ENCODE data around the gene LRGUK. TPM values are rescaled to one million over a fixed set of nuclear protein-coding genes. Genes with fewer than 3 reads are reported as not detected.

The LRGUK gene
- total RNA-seq, 1 experiment from 2014 or later = 0.49 TPM

GRCh38 chr7:134287916-134288659 is 160.9 kb downstream of the LRGUK start:
- Histone ChIP-seq H3K27me3 (ENCODE audit: insufficient read depth, low read length) (no peaks in the 10 kb centered on the region), H3K4me1 (ENCODE audit: control insufficient read depth in 1 of 2, insufficient read depth in 2 of 2, low read length in 2 of 2) (peaks cover 0 to 7% of the 10 kb centered on the region in 2 experiments; a peak in 1 of 4 replicates), H3K9me2 (ENCODE audit: insufficient read depth) (no peaks in the 10 kb centered on the region), H2AFZ (ENCODE audit: low read depth, low read length, poor library complexity, severe bottlenecking) (no peak overlapping the region), H3K4me3 (replicated peaks in 1 of 2; ENCODE audit: low read depth in 1 of 2, low read length in 2 of 2) (no peak overlapping the region), H3K9ac (ENCODE audit: low read length) (no peak overlapping the region), H3K36me3 (ENCODE audit: control insufficient read depth in 1 of 2, insufficient read depth in 2 of 2, low read length in 2 of 2) (no peaks in the 10 kb centered on the region), H3K9me3 (ENCODE audit: control insufficient read depth in 1 of 2, insufficient read depth in 1 of 2, low read depth in 1 of 2, low read length in 2 of 2) (no peaks in the 10 kb centered on the region), H3K4me2 (ENCODE audit: low read length) (no peak overlapping the region), H4K20me1 (ENCODE audit: insufficient read depth) (no peaks in the 10 kb centered on the region), H3K27ac (ENCODE audit: low read depth, low read length) (no peak overlapping the region), H3K79me2 (ENCODE audit: insufficient read depth, low read length) (no peaks in the 10 kb centered on the region)
- no TSS peak for BruUV-seq (replicated peaks)
- intact Hi-C loops (cut with micrococcal nuclease) = no loop called here
- TF ChIP-seq EZH2 (IDR thresholded peaks at IDR 0.05) = no peak
- TF ChIP-seq CTCF (IDR thresholded peaks at IDR 0.05 in 2 of 3, conservative IDR thresholded peaks at IDR 0.05 in 1 of 3; ENCODE audit: borderline replicate concordance in 1 of 3, insufficient read depth in 1 of 3, low read depth in 2 of 3, low read length in 2 of 3) = no peak
- no peak for TF ChIP-seq EGR1 (IDR thresholded peaks at IDR 0.05; ENCODE audit: low read depth)
- no peak for TF ChIP-seq CBX3 (IDR thresholded peaks at IDR 0.05; ENCODE audit: low read depth)
- TF ChIP-seq TCF7L2 (IDR thresholded peaks at IDR 0.05; ENCODE audit: borderline replicate concordance, extremely low read depth, insufficient read depth, insufficient read length) = no peak
- no peak for TF ChIP-seq EZH2phosphoT487 (IDR thresholded peaks at IDR 0.05; ENCODE audit: borderline replicate concordance)
- TF ChIP-seq SIN3A (IDR thresholded peaks at IDR 0.05; ENCODE audit: low read depth) = no peak
- TF ChIP-seq, protein P1, sequence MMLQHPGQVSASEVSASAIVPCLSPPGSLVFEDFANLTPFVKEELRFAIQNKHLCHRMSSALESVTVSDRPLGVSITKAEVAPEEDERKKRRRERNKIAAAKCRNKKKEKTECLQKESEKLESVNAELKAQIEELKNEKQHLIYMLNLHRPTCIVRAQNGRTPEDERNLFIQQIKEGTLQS (IDR thresholded peaks at IDR 0.05) = no peak
- TF ChIP-seq POLR2A (IDR thresholded peaks at IDR 0.05; ENCODE audit: borderline replicate concordance, extremely low read depth, insufficient read depth, insufficient read length) = no peak
- no peak for TF ChIP-seq CEBPB (IDR thresholded peaks at IDR 0.05; ENCODE audit: low read depth)
- no peak for TF ChIP-seq POLR2AphosphoS5 (IDR thresholded peaks at IDR 0.05; ENCODE audit: low read depth, low read length)
- no peak for TF ChIP-seq RAD21 (IDR thresholded peaks at IDR 0.05; ENCODE audit: low read depth)
- no peak for TF ChIP-seq JUND (IDR thresholded peaks at IDR 0.05)
- no peak for TF ChIP-seq FOSL1 (IDR thresholded peaks at IDR 0.05; ENCODE audit: low read depth)
- TF ChIP-seq YY1 (IDR thresholded peaks at IDR 0.05; ENCODE audit: extremely low read depth, insufficient replicate concordance, low read depth, low read length) = no peak
- TF ChIP-seq ELF1 (IDR thresholded peaks at IDR 0.05; ENCODE audit: borderline replicate concordance, low read depth) = no peak
- no peak for TF ChIP-seq ZNF274 (IDR thresholded peaks at IDR 0.05; ENCODE audit: low read depth, low read length)
- no peak for TF ChIP-seq SRF (IDR thresholded peaks at IDR 0.05; ENCODE audit: low read depth)
- DNase-seq (ENCODE audit: low read depth, low spot score) = no peak
- POLR2A ChIA-PET = no interaction called here
- ATAC-seq = no peak
- CTCF ChIA-PET = no interaction called here
- RAD21 ChIA-PET (ENCODE audit: low non-redundant PET in 1 of 2, low total read pairs in 2 of 2, uncharacterized antibody in 2 of 2, unreplicated experiment in 2 of 2) = no interaction called here

Data from HCT116 (cell line).